GM23338 (cell line): ENCODE measurements around the gene TRAF4. TPM values are rescaled to one million over a fixed set of nuclear protein-coding genes. Genes with fewer than 3 reads are reported as not detected.

Source experiments
- ATAC-seq: fragments of 200-7000 bp; cut with Tn5 transposase; 3 replicates; pipeline ENCODE4 v1.9.1; 2020
- DNase-seq: peaks from one replicate; pipeline ENCODE4 v3.0.0-alpha.2; 2015; ENCODE audit warnings: low spot score
- H2AFZ ChIP-seq: fragments of 200-600 bp; sonication (generic); 2 replicates; pipeline ENCODE4 v1.8.0; 2016; ENCODE audit warnings: antibody characterized with exemption, mild to moderate bottlenecking, moderate library complexity
- H3F3A ChIP-seq: fragments of 200-600 bp; sonication (generic); replicated peaks from 2 replicates; pipeline ENCODE4 v1.8.0; 2017; ENCODE audit warnings: antibody characterized with exemption, mixed run types, low read depth
- H3K27ac ChIP-seq: fragments of 200-600 bp; sonication (generic); 2 replicates; pipeline ENCODE4 v1.6.1; 2016; ENCODE audit warnings: low read depth
- H3K27me3 ChIP-seq: fragments of 200-600 bp; sonication (generic); 2 replicates; pipeline ENCODE4 v1.8.0; 2016; ENCODE audit warnings: mild to moderate bottlenecking, mixed run types, moderate library complexity; ENCODE audit not compliant: insufficient read depth
- H3K36me3 ChIP-seq: fragments of 200-600 bp; sonication (generic); 2 replicates; pipeline ENCODE4 v1.8.0; 2016; ENCODE audit warnings: mild to moderate bottlenecking; ENCODE audit not compliant: insufficient read depth
- H3K4me1 ChIP-seq: fragments of 200-600 bp; sonication (generic); 2 replicates; pipeline ENCODE4 v1.8.0; 2016; ENCODE audit warnings: mild to moderate bottlenecking, moderate library complexity; ENCODE audit not compliant: insufficient read depth
- H3K4me2 ChIP-seq: fragments of 200-600 bp; sonication (generic); 2 replicates; pipeline ENCODE4 v1.7.1; 2017; ENCODE audit warnings: mixed run types
- H3K4me3 ChIP-seq: fragments of 200-600 bp; sonication (generic); 2 replicates; pipeline ENCODE4 v1.6.1; 2016; ENCODE audit warnings: mixed run types
- H3K79me2 ChIP-seq: fragments of 200-600 bp; sonication (generic); replicated peaks from 2 replicates; pipeline ENCODE4 v1.8.0; 2017; ENCODE audit warnings: mild to moderate bottlenecking; ENCODE audit not compliant: insufficient read depth
- H3K9me2 ChIP-seq: fragments of 200-600 bp; sonication (generic); 2 replicates; pipeline ENCODE4 v1.8.0; 2017; ENCODE audit not compliant: insufficient read depth
- H4K20me1 ChIP-seq: fragments of 200-600 bp; sonication (generic); replicated peaks from 2 replicates; pipeline ENCODE4 v1.8.0; 2017; ENCODE audit warnings: mild to moderate bottlenecking; ENCODE audit not compliant: insufficient read depth
- H3K27ac Mint-ChIP-seq: 2 replicates; pipeline ENCODE4 v1.8.0; 2020; ENCODE audit warnings: inconsistent platforms, mild to moderate bottlenecking, moderate library complexity, mixed read lengths
- H3K27me3 Mint-ChIP-seq: 3 replicates; pipeline ENCODE4 v1.8.0; 2022; ENCODE audit warnings: low read depth, mild to moderate bottlenecking, moderate library complexity, mixed read lengths, inconsistent platforms; ENCODE audit not compliant: insufficient read depth, poor library complexity
- H3K36me3 Mint-ChIP-seq: 3 replicates; pipeline ENCODE4 v1.8.0; 2021; ENCODE audit warnings: low read depth, mild to moderate bottlenecking, inconsistent platforms, moderate library complexity, mixed read lengths
- H3K4me1 Mint-ChIP-seq: 3 replicates; pipeline ENCODE4 v1.8.0; 2020; ENCODE audit warnings: mild to moderate bottlenecking, inconsistent platforms, mixed read lengths
- H3K4me3 Mint-ChIP-seq: 3 replicates; pipeline ENCODE4 v1.8.0; 2021; ENCODE audit warnings: moderate library complexity, mild to moderate bottlenecking, inconsistent platforms, mixed read lengths
- H3K9me3 Mint-ChIP-seq: 3 replicates; pipeline ENCODE4 v1.8.0; 2020; ENCODE audit warnings: moderate library complexity, mild to moderate bottlenecking, inconsistent platforms, mixed read lengths
- JUNB ChIP-seq: IDR thresholded peaks from one replicate; pipeline ENCODE4 v1.6.1; 2016; ENCODE audit warnings: antibody characterized with exemption; ENCODE audit not compliant: unreplicated experiment
- NANOG ChIP-seq: IDR thresholded peaks from 2 replicates; pipeline ENCODE4 v1.6.1; 2016; ENCODE audit warnings: antibody characterized with exemption, borderline replicate concordance
- STAT1 ChIP-seq: IDR thresholded peaks from one replicate; pipeline ENCODE4 v1.6.1; 2016; ENCODE audit warnings: antibody characterized with exemption; ENCODE audit not compliant: unreplicated experiment
- polyA plus RNA-seq: library from polyadenylated mRNA; unstranded; fragments of >200 nt; fragmentation: Nextera tagmentation; extraction: Ambion mirVana; gene quantifications from 2 replicates; pipeline ENCODE4 v1.2.1, GENCODE V29; 2016
- total RNA-seq: library from RNA; depleted of rRNA; stranded (reverse); fragments of >200 nt; shearing (Covaris generic); gene quantifications from 2 replicates; pipeline ENCODE4 v1.2.3, GENCODE V29; 2014
- TF ChIP-seq, protein P1 (sequence below), 2 experiments: fragments of 200-600 bp in 1 of 2; sonication (generic) in 1 of 2; conservative IDR thresholded peaks; 2 replicates each; pipeline versions ENCODE4 v1.5.1 to v1.6.1; 2016 to 2017; ENCODE audit warnings: antibody characterized with exemption in 2 of 2, low read depth in 2 of 2, mild to moderate bottlenecking in 2 of 2, moderate library complexity in 1 of 2
- TF ChIP-seq, protein P2 (sequence below): IDR thresholded peaks from one replicate; pipeline ENCODE4 v1.6.1; 2018; ENCODE audit warnings: antibody characterized with exemption; ENCODE audit not compliant: unreplicated experiment

Gene TRAF4
- total and polyA plus RNA-seq, 2 experiments from 2014 or later, result 63.5 to 152 TPM

DNA sequence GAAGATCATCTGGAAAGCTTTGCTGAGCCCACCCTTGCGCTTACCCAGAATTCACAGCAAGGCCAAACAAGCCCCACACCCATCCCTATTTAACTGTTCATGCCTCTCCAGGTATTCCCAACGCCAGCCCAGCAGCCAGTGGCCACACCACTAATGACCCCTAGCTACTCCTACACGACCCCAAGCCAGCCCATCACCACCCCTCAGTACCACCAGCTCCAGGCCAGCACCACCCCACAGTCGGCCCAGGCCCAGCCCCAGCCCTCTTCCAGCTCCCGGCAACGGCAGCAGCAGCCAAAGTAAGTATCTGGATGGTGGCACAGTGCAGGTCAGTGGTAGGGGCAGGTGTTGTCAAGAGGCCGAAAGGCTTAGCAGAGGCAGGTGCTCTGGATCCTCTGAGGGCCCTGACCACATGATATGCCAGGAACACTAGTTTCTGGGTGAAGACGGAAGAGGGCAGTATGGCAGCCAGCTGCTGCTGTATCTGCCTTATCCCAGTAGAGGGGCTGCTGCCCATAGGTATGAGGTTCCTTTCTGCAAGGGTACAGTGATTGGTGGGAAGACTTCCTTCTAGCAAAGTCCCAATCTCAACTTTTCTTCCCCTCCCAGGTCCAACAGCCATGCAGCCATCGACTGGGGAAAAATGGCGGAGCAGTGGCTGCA, 42.9 kb upstream of the TRAF4 start:
- Histone ChIP-seq H3F3A (peaks cover 8% of the 10 kb centered on the region), H3K4me3 (no peak overlapping the region), H3K4me1 (no peaks in the 10 kb centered on the region), H3K36me3 (peaks cover 24% of the 10 kb centered on the region), H3K27me3 (no peaks in the 10 kb centered on the region), H3K9me2 (no peaks in the 10 kb centered on the region), H4K20me1 (peaks cover 4% of the 10 kb centered on the region), H3K4me2 (no peak overlapping the region), H3K27ac (no peak overlapping the region), H2AFZ (no peak overlapping the region), H3K79me2 (no peaks in the 10 kb centered on the region)
- no peaks in the 10 kb centered on the region for H3K9me3 Mint-ChIP-seq
- peak; percentile 8; the same call in 2 of the 3 replicates for ATAC-seq
- no peak overlapping the region for H3K27ac Mint-ChIP-seq
- no peak overlapping the region for H3K4me3 Mint-ChIP-seq
- DNase-seq, result no peak
- peaks cover 28% of the 10 kb centered on the region for H3K4me1 Mint-ChIP-seq
- peaks cover 82% of the 10 kb centered on the region for H3K36me3 Mint-ChIP-seq
- TF ChIP-seq STAT1 (no peak), JUNB (no peak)
- TF ChIP-seq, protein P1, sequence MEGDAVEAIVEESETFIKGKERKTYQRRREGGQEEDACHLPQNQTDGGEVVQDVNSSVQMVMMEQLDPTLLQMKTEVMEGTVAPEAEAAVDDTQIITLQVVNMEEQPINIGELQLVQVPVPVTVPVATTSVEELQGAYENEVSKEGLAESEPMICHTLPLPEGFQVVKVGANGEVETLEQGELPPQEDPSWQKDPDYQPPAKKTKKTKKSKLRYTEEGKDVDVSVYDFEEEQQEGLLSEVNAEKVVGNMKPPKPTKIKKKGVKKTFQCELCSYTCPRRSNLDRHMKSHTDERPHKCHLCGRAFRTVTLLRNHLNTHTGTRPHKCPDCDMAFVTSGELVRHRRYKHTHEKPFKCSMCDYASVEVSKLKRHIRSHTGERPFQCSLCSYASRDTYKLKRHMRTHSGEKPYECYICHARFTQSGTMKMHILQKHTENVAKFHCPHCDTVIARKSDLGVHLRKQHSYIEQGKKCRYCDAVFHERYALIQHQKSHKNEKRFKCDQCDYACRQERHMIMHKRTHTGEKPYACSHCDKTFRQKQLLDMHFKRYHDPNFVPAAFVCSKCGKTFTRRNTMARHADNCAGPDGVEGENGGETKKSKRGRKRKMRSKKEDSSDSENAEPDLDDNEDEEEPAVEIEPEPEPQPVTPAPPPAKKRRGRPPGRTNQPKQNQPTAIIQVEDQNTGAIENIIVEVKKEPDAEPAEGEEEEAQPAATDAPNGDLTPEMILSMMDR (conservative IDR thresholded peaks at IDR 0.05; ENCODE audit: low read depth in 2 of 2), result peak in 1 of 2 experiments; percentile 39; a peak in 2 of 4 replicates
- H3K27me3 Mint-ChIP-seq, result peaks cover 16% of the 10 kb centered on the region

DNA sequence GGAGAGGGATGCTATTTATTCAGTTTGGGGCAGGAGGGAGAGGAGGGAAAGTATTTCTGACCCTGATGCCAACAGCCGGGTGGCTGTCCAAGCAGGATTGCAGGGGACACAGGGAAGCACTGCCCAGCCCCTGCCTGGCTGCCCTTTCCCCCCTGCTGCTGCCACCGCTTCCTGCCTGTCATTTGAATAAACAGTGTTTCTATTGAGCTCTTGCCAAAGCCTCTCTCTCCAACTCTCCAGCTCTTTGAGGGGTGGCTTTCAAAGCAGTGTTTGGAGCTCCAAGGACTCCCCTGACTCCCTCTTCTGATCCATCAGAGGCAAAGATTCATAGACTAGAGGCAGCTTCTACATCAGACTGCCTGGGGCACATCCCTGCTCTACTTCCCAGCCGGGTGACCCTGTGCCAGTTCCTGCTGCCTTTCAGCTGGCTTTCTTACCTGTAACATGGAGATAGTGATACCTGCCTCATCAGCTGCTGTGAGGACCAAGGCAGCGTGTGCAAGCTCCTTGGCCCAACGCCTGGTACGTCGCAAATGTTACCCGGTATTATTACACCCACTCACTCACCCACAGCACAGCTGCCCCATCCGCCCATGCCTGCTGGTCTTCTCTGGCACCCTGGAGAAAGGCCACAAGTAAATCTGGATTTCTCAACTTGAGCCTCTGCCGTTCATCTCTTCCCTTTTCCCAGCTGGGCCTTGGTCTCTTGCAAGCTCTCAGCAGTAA, 41.6 kb upstream of the TRAF4 start:
- H3K4me2 ChIP-seq, result no peak overlapping the region
- H3K36me3 Mint-ChIP-seq, result peaks cover 69% of the 10 kb centered on the region

More for the DNA sequence above, 41.6 kb upstream of the TRAF4 start:
- H4K20me1 ChIP-seq, result peaks cover 4% of the 10 kb centered on the region
- Mint-ChIP-seq H3K4me1 (peaks cover 36% of the 10 kb centered on the region), H3K27me3 (peaks cover 21% of the 10 kb centered on the region), H3K9me3 (no peaks in the 10 kb centered on the region), H3K4me3 (no peak overlapping the region; the same call in 2 of the 3 replicates), H3K27ac (peak overlapping the region; percentile 77; the same call in 1 of the 2 replicates)
- H3K4me1 ChIP-seq, result peaks cover 3% of the 10 kb centered on the region; the same call in 1 of the 2 replicates
- no peak overlapping the region for H3K4me3 ChIP-seq
- no peaks in the 10 kb centered on the region for H3K79me2 ChIP-seq
- H3K27ac ChIP-seq, result no peak overlapping the region
- H3K9me2 ChIP-seq, result no peaks in the 10 kb centered on the region
- H3F3A ChIP-seq, result peaks cover 13% of the 10 kb centered on the region
- ATAC-seq (no peak), DNase-seq (no peak)
- peaks cover 23% of the 10 kb centered on the region for H3K36me3 ChIP-seq
- H3K27me3 ChIP-seq, result no peaks in the 10 kb centered on the region
- TF ChIP-seq, protein P2, sequence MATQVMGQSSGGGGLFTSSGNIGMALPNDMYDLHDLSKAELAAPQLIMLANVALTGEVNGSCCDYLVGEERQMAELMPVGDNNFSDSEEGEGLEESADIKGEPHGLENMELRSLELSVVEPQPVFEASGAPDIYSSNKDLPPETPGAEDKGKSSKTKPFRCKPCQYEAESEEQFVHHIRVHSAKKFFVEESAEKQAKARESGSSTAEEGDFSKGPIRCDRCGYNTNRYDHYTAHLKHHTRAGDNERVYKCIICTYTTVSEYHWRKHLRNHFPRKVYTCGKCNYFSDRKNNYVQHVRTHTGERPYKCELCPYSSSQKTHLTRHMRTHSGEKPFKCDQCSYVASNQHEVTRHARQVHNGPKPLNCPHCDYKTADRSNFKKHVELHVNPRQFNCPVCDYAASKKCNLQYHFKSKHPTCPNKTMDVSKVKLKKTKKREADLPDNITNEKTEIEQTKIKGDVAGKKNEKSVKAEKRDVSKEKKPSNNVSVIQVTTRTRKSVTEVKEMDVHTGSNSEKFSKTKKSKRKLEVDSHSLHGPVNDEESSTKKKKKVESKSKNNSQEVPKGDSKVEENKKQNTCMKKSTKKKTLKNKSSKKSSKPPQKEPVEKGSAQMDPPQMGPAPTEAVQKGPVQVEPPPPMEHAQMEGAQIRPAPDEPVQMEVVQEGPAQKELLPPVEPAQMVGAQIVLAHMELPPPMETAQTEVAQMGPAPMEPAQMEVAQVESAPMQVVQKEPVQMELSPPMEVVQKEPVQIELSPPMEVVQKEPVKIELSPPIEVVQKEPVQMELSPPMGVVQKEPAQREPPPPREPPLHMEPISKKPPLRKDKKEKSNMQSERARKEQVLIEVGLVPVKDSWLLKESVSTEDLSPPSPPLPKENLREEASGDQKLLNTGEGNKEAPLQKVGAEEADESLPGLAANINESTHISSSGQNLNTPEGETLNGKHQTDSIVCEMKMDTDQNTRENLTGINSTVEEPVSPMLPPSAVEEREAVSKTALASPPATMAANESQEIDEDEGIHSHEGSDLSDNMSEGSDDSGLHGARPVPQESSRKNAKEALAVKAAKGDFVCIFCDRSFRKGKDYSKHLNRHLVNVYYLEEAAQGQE, result no peak
- no peak for TF ChIP-seq NANOG
- no peak overlapping the region for H2AFZ ChIP-seq
